Measurements from ENCODE around the gene SELENBP1.

Gene SELENBP1

GRCh38 chr1:151343587-151343986 is 28.9 kb downstream of the SELENBP1 start:
- no peak for DNase-seq (ENCODE audit: low spot score)

- no peak for DNase-seq (ENCODE audit: low spot score)
These were observed 29.9 kb downstream of the SELENBP1 start for GRCh38 chr1:151342569-151342968.

GRCh38 chr1:151342021-151342420 is 30.5 kb downstream of the SELENBP1 start:
- no peak for DNase-seq (ENCODE audit: low spot score)

- DNase-seq (ENCODE audit: low spot score), result peak; percentile 95
These were observed 31.4 kb downstream of the SELENBP1 start for GRCh38 chr1:151340870-151341754.

- no peak for DNase-seq (ENCODE audit: low spot score)
These were observed 35.9 kb downstream of the SELENBP1 start for GRCh38 chr1:151336556-151336955.

- no peak for DNase-seq (ENCODE audit: low spot score)
These were observed 37.7 kb downstream of the SELENBP1 start for GRCh38 chr1:151334822-151335221.

- DNase-seq (ENCODE audit: low spot score), result no peak
These were observed 44.4 kb downstream of the SELENBP1 start for GRCh38 chr1:151327903-151328674.

GRCh38 chr1:151327223-151327902 is 45.1 kb downstream of the SELENBP1 start, which contains the start of gene PI4KB:
Gene PI4KB (minus strand): TSS chr1:151327416. CDS start chr1:151316481, 10,935 bp downstream.
- DNase-seq (ENCODE audit: low spot score), result peak; percentile 99

- DNase-seq (ENCODE audit: low spot score), result peak; percentile 73
These were observed 45.8 kb downstream of the SELENBP1 start for GRCh38 chr1:151326619-151327222.

- DNase-seq (ENCODE audit: low spot score), result no peak
These were observed 46.7 kb downstream of the SELENBP1 start for GRCh38 chr1:151325646-151326429.

GRCh38 chr1:151325231-151325630 is 47.3 kb downstream of the SELENBP1 start:
- no peak for DNase-seq (ENCODE audit: low spot score)

- no peak for DNase-seq (ENCODE audit: low spot score)
These were observed 48.0 kb downstream of the SELENBP1 start for GRCh38 chr1:151324390-151324930.

GRCh38 chr1:151318975-151319374 is 53.5 kb downstream of the SELENBP1 start:
- no peak for DNase-seq (ENCODE audit: low spot score)

GRCh38 chr1:151315565-151316235 is 56.8 kb downstream of the SELENBP1 start:
- no peak for DNase-seq (ENCODE audit: low spot score)

All from NAMALWA (cell line).